ENCODE results near the gene MCC.

MCC gene

GRCh38 chr5:113216545-113216944, 271.7 kb downstream of the MCC start:
- no peak for DNase-seq

GRCh38 chr5:113215401-113216060, 272.7 kb downstream of the MCC start:
- DNase-seq: no peak

GRCh38 chr5:113214606-113215323, 273.5 kb downstream of the MCC start:
- DNase-seq: no peak

GRCh38 chr5:113213551-113214425, 274.5 kb downstream of the MCC start:
- DNase-seq: no peak

- no peak for DNase-seq
These were observed 275.9 kb downstream of the MCC start for GRCh38 chr5:113212244-113212920.

- DNase-seq: no peak
These were observed 278.8 kb downstream of the MCC start for GRCh38 chr5:113209498-113209897.

- no peak for DNase-seq
These were observed 282.4 kb downstream of the MCC start for GRCh38 chr5:113205807-113206206.

GRCh38 chr5:113205323-113205722, 282.9 kb downstream of the MCC start:
- DNase-seq: no peak

GRCh38 chr5:113204525-113205161, 283.6 kb downstream of the MCC start:
- DNase-seq: no peak

GRCh38 chr5:113203916-113204315, 284.3 kb downstream of the MCC start:
- DNase-seq: no peak

- no peak for DNase-seq
These were observed 285.2 kb downstream of the MCC start for GRCh38 chr5:113202746-113203716.

GRCh38 chr5:113202287-113202686, 286.0 kb downstream of the MCC start:
- DNase-seq: no peak

GRCh38 chr5:113201715-113202114, 286.5 kb downstream of the MCC start:
- DNase-seq: no peak

- DNase-seq: no peak
These were observed 288.9 kb downstream of the MCC start for GRCh38 chr5:113199122-113199905.

- no peak for DNase-seq
These were observed 290.6 kb downstream of the MCC start for GRCh38 chr5:113197456-113198200.

- no peak for DNase-seq
These were observed 292.5 kb downstream of the MCC start for GRCh38 chr5:113195771-113196170.

GRCh38 chr5:113195251-113195650, 293.0 kb downstream of the MCC start:
- DNase-seq: no peak

GRCh38 chr5:113194591-113194990, 293.7 kb downstream of the MCC start:
- DNase-seq: no peak

GRCh38 chr5:113194125-113194524, 294.1 kb downstream of the MCC start:
- no peak for DNase-seq

All from T1000 (cell line).